Stimulated activated CD4-positive, alpha-beta T cell treated with anti-CD3 and anti-CD28 coated beads, Interleukin-4, amount 100 ng/mL, for 4 hours (primary cell): ENCODE results near the gene ZNF766.
"Not testable (repeated sequence)": the region's sequence is repeated elsewhere in the genome, so short reads cannot be mapped to it uniquely, and the experiment has no call there.

Source experiments
- DNase-seq, 2 experiments: peaks; one replicate each; pipeline ENCODE4 v3.0.0-alpha.2; 2020

ZNF766 gene

DNA sequence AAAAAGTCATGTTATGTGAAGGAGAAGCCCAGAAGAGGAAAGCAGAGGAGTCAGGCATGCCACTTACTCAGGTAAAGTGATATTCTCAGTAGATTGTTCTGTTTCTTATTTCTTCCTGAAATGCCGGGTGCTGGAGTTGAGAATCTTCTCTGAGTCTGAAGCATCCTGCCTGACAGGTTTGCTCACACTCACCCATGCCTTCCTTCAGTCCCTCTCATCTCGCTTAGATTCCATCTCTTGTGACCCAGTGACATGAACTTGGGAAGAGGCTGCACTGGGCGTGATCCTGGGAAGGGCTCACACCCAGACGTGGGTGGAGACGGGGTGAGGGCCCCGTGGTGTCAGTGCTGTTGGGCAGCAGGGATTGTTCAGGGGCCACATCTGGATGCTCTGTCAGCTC, 8.1 kb downstream of the ZNF766 start:
- no peak for DNase-seq

DNA sequence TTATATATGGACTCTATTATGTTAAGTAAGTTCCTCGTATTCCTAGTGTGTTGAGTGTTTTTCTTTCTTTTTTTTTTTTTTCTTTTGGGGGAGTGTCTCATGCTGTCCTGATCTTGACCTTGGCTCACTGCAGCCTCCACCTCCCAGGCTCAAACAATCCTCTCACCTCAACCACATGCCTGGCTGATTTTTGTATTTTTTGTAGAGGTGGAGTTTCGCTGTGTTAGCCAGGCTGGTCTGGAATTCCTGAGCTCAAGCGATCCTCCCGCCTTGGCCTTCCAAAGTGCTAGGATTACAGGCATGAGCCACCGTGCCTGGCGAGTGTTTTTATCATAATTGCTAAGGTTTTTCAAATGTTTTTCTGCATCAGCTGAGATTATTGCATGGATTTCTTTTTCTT, 16.9 kb downstream of the ZNF766 start:
- no peak for DNase-seq

DNA sequence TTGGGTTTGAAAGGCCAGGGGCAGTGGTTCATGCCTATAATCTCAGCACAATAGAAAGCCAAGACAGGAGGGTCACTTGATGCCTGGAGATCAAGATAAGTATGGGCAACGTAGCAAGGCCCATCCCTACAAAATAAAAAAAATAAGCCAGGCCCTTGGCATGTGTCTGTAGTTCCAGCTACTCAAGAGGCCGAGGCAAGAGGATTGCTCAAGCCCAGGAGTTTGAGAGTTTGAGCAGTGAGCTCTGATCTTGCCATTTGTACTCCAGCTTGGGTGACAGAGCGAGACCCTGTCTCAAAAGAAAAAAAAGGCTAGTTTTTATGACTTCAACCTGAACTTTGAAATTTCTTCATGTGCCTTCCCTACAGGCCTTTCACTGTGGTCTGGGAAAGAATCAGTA, 22.4 kb downstream of the ZNF766 start:
- DNase-seq: no peak

GRCh38 chr19:52292946-52293345, 23.6 kb downstream of the ZNF766 start:
- not testable (repeated sequence) for DNase-seq

DNA sequence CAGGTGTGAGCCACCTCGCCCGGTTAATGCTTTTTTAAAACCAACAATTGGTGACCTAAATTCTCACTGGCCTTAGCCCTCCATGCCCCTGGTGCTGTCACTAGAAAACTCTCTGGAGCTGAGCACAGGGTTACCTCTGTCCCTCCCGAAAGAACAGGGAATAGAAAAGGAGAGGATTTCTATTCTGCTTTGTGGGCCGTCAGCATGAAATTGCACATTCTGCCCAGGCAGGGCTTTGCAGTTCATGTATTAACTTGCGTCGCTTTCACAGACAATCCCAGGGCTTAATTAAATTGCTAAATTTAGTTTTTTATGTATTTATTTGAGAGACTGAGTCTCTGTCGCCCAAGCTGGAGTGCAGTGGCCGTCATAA, 27.0 kb downstream of the ZNF766 start:
- DNase-seq: no peak

GRCh38 chr19:52296773-52297600, 27.6 kb downstream of the ZNF766 start, which contains the start of gene ZNF480:
Gene ZNF480, plus strand, starts transcription at chr19:52297169. Its CDS starts 3,244 bp downstream, at chr19:52300413.
- DNase-seq: peak; percentile 70 to 71

GRCh38 chr19:52297601-52298364, 28.4 kb downstream of the ZNF766 start:
- no peak for DNase-seq

GRCh38 chr19:52307275-52307674, 37.9 kb downstream of the ZNF766 start:
- no peak for DNase-seq

DNA sequence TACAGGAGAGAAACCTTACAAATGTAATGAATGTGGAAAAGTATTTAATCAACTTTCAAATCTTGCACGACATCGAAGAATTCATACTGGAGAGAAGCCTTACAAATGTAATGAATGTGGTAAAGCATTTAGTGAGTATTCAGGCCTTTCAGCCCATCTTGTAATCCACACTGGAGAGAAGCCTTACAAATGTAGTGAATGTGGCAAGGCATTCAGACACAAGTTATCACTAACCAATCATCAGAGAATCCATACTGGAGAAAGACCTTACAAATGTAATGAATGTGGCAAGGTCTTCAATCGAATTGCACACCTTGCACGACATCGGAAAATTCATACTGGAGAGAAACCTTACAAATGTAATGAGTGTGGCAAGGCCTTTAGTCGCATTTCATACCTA, 53.0 kb downstream of the ZNF766 start:
- no peak for DNase-seq

- no peak for DNase-seq
Observed at GRCh38 chr19:52331757-52332156, 62.4 kb downstream of the ZNF766 start.

DNA sequence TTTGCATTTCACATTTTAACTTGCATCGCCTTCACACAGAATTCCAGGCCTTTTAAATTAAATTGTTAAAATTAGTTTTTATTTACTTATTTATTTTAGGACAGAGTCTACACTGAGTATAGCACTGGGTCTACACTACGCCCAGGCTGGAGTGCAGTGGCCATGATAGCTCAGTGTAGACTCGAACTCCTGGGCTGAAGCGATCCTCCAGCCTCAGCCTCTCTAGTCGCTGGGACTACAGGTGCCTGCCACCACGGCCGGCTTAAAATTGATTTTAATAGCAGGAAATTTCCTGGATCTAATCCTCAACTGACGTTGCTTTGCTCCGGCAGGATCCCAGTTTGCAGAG, 66.4 kb downstream of the ZNF766 start:
- DNase-seq: no peak

DNA sequence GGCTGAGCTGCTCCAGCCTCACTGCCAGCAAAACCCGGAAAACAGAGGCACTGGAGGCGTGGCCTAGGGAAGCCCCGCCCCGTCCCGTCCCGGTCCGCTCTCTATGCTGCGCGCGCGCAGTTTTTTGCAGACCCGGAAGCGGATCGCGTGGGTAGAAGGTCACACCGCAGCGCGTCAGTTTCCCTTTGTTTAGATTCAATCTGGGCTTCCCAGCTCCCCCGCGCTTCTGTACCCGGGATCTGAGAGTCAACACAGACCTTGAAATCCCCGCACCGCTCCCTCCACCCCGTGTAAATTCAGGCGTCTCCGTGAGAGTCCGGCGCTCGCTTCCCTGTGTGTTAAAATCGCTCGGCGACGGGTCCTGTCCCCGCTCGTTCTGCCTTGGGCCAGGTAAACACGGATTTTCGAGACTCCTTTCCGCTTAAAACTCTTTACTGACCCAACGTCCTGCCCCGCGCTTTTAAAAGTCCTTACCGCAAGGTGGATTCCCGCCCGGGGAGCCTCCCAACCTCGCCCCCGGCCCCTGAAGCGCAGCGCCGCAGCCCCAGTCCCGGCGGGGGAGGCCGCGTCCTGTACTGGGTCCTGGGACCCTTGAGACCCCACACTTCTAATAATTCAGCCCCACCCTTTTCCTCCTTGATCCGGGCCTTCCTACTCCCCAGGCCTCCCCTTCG, 66.9 kb downstream of the ZNF766 start, which contains the start of gene ZNF610:
TSS of gene ZNF610 (plus strand) at position 127 of the 674 bp plus-strand sequence. CDS start 12,930 bp downstream, outside the sequence.
- peak; percentile 86 for DNase-seq

- no peak for DNase-seq
Observed at GRCh38 chr19:52336791-52337381, 67.5 kb downstream of the ZNF766 start.

DNA sequence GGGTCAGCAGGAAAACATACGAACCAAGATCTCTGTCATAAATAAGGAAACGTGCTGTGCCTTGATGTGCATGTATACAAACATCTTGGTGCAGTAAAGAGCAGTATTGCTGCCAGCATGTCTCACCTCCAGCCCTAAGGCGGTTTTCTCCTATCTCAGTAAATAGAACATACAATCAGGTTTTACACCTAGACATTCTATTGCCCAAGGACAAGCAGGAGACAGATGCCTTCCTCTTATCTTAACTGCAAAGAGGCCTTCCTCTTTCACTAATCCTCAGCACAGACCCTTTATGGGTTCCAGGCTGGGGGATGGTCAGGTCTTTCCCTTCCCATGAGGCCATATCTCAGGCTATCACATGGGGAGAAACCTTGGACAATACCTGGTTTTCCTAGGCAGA, 69.6 kb downstream of the ZNF766 start:
- not testable (repeated sequence) for DNase-seq

DNA sequence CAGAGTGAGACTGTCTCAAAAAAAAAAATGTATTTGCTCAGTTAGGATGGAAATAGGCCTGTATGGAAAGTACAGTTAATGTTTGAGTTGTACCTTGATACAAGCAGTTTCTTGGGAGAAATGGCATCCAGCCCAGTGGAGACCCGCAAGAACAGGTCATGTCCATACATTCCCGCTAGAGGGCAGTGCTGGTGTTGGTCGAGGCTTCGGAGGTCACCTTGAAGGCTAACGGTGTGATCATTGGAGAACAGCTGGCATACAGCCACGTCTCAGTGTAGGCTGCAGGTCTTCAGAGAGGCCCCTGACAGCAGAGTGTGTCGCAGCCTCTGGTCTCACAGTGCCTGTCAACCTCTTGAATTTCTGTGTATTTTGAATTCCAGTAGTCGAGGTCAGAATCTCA, 74.2 kb downstream of the ZNF766 start:
- peak; percentile 17 to 39 for DNase-seq

DNA sequence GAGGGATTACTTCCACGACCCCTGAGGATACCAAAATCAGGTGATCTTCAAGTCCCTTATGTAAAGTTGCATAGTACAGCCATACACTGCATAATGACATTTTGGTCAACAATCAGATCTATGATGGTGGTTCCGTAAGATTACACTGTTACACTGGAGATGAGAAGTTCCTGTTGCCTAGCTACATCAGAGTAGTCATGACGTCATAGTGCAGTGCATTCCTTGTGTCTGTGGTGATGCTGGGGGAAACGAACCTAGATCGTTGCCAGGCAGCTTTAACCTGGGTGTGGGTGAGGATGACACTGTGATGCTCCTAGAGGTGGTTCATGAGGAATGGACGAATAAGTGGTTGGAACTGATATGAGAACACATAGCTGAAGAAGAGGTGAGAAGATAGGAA, 75.8 kb downstream of the ZNF766 start:
- no peak for DNase-seq
